Hair follicle dermal papilla cell (primary cell): ENCODE measurements around the gene TPM4. TPM values are rescaled to one million over a fixed set of nuclear protein-coding genes. Genes with fewer than 3 reads are reported as not detected.

Experiments
- total RNA-seq: library from RNA; depleted of rRNA; stranded (reverse); fragments of >200 nt; gene quantifications from 2 replicates; pipeline ENCODE4 v1.2.3, GENCODE V29; 2012

TPM4 gene
- total RNA-seq, result 1,255 and 1,332 TPM in 2 replicates

DNA sequence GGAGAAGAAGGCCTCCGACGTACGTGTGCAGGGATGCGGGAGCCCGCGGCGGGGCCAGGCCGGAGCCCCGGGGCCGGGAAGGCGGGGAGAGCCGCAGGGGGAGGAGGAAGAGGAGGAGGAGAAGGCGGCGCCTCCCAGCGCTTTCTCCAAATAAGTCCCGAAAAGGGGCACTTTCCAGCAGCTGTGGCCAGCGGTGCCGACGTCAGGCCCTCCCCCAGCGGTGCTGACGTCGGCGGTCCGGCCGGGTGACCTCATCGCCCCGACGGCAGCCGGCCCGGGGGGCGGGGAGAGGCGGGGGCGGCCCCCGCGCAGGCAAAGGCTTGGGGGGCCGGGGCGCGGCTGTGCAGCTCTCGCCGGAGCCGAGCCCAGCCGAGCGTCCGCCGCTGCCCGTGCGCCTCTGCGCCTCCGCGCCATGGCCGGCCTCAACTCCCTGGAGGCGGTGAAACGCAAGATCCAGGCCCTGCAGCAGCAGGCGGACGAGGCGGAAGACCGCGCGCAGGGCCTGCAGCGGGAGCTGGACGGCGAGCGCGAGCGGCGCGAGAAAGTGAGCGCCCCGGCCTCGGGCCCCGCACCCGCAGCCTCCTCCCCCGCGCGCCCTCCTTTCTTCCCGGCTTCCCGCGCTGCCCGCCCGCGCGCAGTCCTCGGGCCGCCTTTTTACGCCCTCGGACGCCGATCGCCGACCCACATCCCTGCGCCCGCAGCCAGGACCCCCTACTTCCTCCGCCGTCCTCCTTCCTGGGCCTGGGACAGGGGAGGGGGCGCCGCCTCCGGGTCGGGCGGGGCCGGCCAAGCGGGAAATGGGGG is at the start of gene TPM4:
TSS of gene TPM4 (plus strand) at position 342 of the 804 bp plus-strand sequence. CDS start at position 413, 71 bp downstream.

GRCh38 chr19:16111160-16111908 is 35.0 kb downstream of the TPM4 start, which contains the start of gene RAB8A:
Gene RAB8A, plus strand, starts transcription at chr19:16111889. Its CDS starts 13 bp downstream, at chr19:16111902.

GRCh38 chr19:16143399-16144215 is 67.3 kb downstream of the TPM4 start, which contains the start of gene HSH2D:
Gene HSH2D, plus strand, starts transcription at chr19:16143685. Its CDS starts 5,066 bp downstream, at chr19:16148751.

Other genes starting within 250 kb of the TPM4 start
- gene CYP4F2, start 178.4 kb upstream of the TPM4 start, total RNA-seq, result not detected in 2 replicates
- gene CYP4F11, start 142.0 kb upstream of the TPM4 start, total RNA-seq, result not detected in 2 replicates
- not detected in 2 replicates for gene OR10H4, start 127.5 kb upstream of the TPM4 start, total RNA-seq
- 65.8 and 66.0 TPM in 2 replicates for gene RAB8A, start 35.4 kb downstream of the TPM4 start, total RNA-seq
- gene HSH2D, start 67.2 kb downstream of the TPM4 start, total RNA-seq, result not detected in 2 replicates
- gene CIB3, start 97.0 kb downstream of the TPM4 start, total RNA-seq, result not detected in 2 replicates
- 79.3 and 101 TPM in 2 replicates for gene FAM32A, start 108.9 kb downstream of the TPM4 start, total RNA-seq
- 105 and 107 TPM in 2 replicates for gene AP1M1, start 121.4 kb downstream of the TPM4 start, total RNA-seq
- gene KLF2, start 248.3 kb downstream of the TPM4 start, total RNA-seq, result 6.0 and 8.4 TPM in 2 replicates